OCI-LY1 (cell line): ENCODE results near the gene AREL1.

Experiments
- H2AFZ ChIP-seq: fragments of 200-600 bp; sonication (generic), shearing (Covaris generic); 2 replicates; pipeline ENCODE4 v1.6.0; 2014; ENCODE audit warnings: antibody characterized with exemption, mild to moderate bottlenecking, low read length
- H3F3A ChIP-seq: fragments of 200-600 bp; sonication (generic), shearing (Covaris generic); 2 replicates; pipeline ENCODE4 v1.6.0; 2014; ENCODE audit warnings: mild to moderate bottlenecking, antibody characterized with exemption, low read length, moderate library complexity; ENCODE audit not compliant: insufficient read depth
- H3K27ac ChIP-seq: fragments of 200-600 bp; sonication (generic); 2 replicates; pipeline ENCODE4 v1.5.1; 2014; ENCODE audit warnings: low read length, mixed run types, mild to moderate bottlenecking, low read depth; ENCODE audit not compliant: poor library complexity, severe bottlenecking
- H3K27me3 ChIP-seq: fragments of 200-600 bp; sonication (generic); 2 replicates; pipeline ENCODE4 v1.6.0; 2014; ENCODE audit warnings: antibody characterized with exemption, mild to moderate bottlenecking, low read length, moderate library complexity; ENCODE audit not compliant: insufficient read depth
- H3K36me3 ChIP-seq: fragments of 200-600 bp; sonication (generic); 2 replicates; pipeline ENCODE4 v1.6.1; 2014; ENCODE audit warnings: mild to moderate bottlenecking, antibody characterized with exemption, low read length, moderate library complexity, mixed read lengths; ENCODE audit not compliant: insufficient read depth
- H3K4me1 ChIP-seq: fragments of 200-600 bp; sonication (generic); 2 replicates; pipeline ENCODE4 v1.5.1; 2014; ENCODE audit warnings: mild to moderate bottlenecking, low read length, moderate library complexity; ENCODE audit not compliant: insufficient read depth, severe bottlenecking
- H3K4me2 ChIP-seq: fragments of 200-600 bp; sonication (generic), shearing (Covaris generic); 2 replicates; pipeline ENCODE4 v1.6.1; 2014; ENCODE audit warnings: low read length
- H3K4me3 ChIP-seq: fragments of 200-600 bp; sonication (generic); 2 replicates; pipeline ENCODE4 v1.5.1; 2014; ENCODE audit warnings: low read length, low read depth, mild to moderate bottlenecking, mixed read lengths; ENCODE audit not compliant: poor library complexity, severe bottlenecking
- H3K79me2 ChIP-seq: fragments of 200-600 bp; shearing (Covaris generic); 2 replicates; pipeline ENCODE4 v1.6.1; 2016; ENCODE audit warnings: mixed run types, low read length, mixed read lengths; ENCODE audit not compliant: insufficient read depth
- H3K9ac ChIP-seq: fragments of 200-600 bp; sonication (generic), shearing (Covaris generic); 2 replicates; pipeline ENCODE4 v1.6.1; 2014; ENCODE audit warnings: mild to moderate bottlenecking, low read length, mixed read lengths
- H3K9me2 ChIP-seq: fragments of 200-600 bp; sonication (generic), shearing (Covaris generic); 2 replicates; pipeline ENCODE4 v1.6.1; 2014; ENCODE audit warnings: low read depth, mild to moderate bottlenecking, low read length, mixed read lengths
- H3K9me3 ChIP-seq: fragments of 200-600 bp; shearing (Covaris generic); 2 replicates; pipeline ENCODE4 v1.6.1; 2014; ENCODE audit warnings: low read length, mixed read lengths
- H4K20me1 ChIP-seq: fragments of 200-600 bp; sonication (generic), shearing (Covaris generic); 2 replicates; pipeline ENCODE4 v1.6.0; 2016; ENCODE audit warnings: mild to moderate bottlenecking, low read length; ENCODE audit not compliant: insufficient read depth
- CTCF ChIP-seq: fragments of 200-600 bp; sonication (generic), shearing (Covaris generic); IDR thresholded peaks from 2 replicates; pipeline ENCODE4 v1.5.1; 2017; ENCODE audit warnings: mild to moderate bottlenecking, antibody characterized with exemption, low read length, moderate library complexity, mixed read lengths
- EZH2 ChIP-seq: fragments of 200-600 bp; sonication (generic), shearing (Covaris generic); IDR thresholded peaks from 2 replicates; pipeline ENCODE4 v1.8.0; 2017; ENCODE audit warnings: borderline replicate concordance, mixed run types, mild to moderate bottlenecking, antibody characterized with exemption, low read length, moderate library complexity, mixed read lengths

AREL1 gene

GRCh38 chr14:74653386-74654138, 59.3 kb downstream of the AREL1 start:
- no peaks in the 10 kb centered on the region for H3K9me3 ChIP-seq
- no peaks in the 10 kb centered on the region for H4K20me1 ChIP-seq
- no peaks in the 10 kb centered on the region for H3F3A ChIP-seq
- no peaks in the 10 kb centered on the region for H3K9me2 ChIP-seq
- no peaks in the 10 kb centered on the region for H3K4me1 ChIP-seq
- no peak overlapping the region for H2AFZ ChIP-seq
- no peak overlapping the region for H3K27ac ChIP-seq
- H3K79me2 ChIP-seq: no peaks in the 10 kb centered on the region
- no peak overlapping the region for H3K9ac ChIP-seq
- H3K4me2 ChIP-seq: no peak overlapping the region
- no peak overlapping the region for H3K4me3 ChIP-seq
- no peaks in the 10 kb centered on the region; the same call in 1 of the 2 replicates for H3K36me3 ChIP-seq
- H3K27me3 ChIP-seq: peaks cover 4% of the 10 kb centered on the region; the same call in 1 of the 2 replicates
- TF ChIP-seq CTCF (no peak), EZH2 (no peak)

GRCh38 chr14:74652541-74652940, 60.3 kb downstream of the AREL1 start:
- no peak overlapping the region for H3K4me3 ChIP-seq
- no peak overlapping the region for H3K27ac ChIP-seq
- no peaks in the 10 kb centered on the region for H4K20me1 ChIP-seq
- no peaks in the 10 kb centered on the region for H3F3A ChIP-seq
- H3K4me2 ChIP-seq: no peak overlapping the region
- H3K4me1 ChIP-seq: no peaks in the 10 kb centered on the region
- H3K9ac ChIP-seq: no peak overlapping the region
- H3K36me3 ChIP-seq: no peaks in the 10 kb centered on the region; the same call in 1 of the 2 replicates
- TF ChIP-seq CTCF: no peak
- TF ChIP-seq EZH2: no peak
- no peaks in the 10 kb centered on the region for H3K79me2 ChIP-seq
- H3K9me3 ChIP-seq: no peaks in the 10 kb centered on the region
- no peaks in the 10 kb centered on the region for H3K9me2 ChIP-seq
- no peak overlapping the region for H2AFZ ChIP-seq
- H3K27me3 ChIP-seq: peaks cover 4% of the 10 kb centered on the region; the same call in 1 of the 2 replicates

- Histone ChIP-seq H2AFZ (no peak overlapping the region), H3K9me3 (no peaks in the 10 kb centered on the region), H3K27ac (no peak overlapping the region), H3K36me3 (no peaks in the 10 kb centered on the region), H3K27me3 (peaks cover 4% of the 10 kb centered on the region; the same call in 1 of the 2 replicates), H3K4me3 (no peak overlapping the region), H3K9me2 (no peaks in the 10 kb centered on the region), H3F3A (no peaks in the 10 kb centered on the region), H4K20me1 (no peaks in the 10 kb centered on the region), H3K9ac (no peak overlapping the region), H3K4me1 (no peaks in the 10 kb centered on the region), H3K79me2 (no peaks in the 10 kb centered on the region), H3K4me2 (no peak overlapping the region)
- TF ChIP-seq CTCF: no peak
- no peak for TF ChIP-seq EZH2
Observed at GRCh38 chr14:74650927-74651686, 61.8 kb downstream of the AREL1 start.
